ENCODE data around the gene BCAT1.
A peak's percentile ranks its signal among the peaks of the same experiment; 100 is the strongest.

BCAT1 gene

DNA sequence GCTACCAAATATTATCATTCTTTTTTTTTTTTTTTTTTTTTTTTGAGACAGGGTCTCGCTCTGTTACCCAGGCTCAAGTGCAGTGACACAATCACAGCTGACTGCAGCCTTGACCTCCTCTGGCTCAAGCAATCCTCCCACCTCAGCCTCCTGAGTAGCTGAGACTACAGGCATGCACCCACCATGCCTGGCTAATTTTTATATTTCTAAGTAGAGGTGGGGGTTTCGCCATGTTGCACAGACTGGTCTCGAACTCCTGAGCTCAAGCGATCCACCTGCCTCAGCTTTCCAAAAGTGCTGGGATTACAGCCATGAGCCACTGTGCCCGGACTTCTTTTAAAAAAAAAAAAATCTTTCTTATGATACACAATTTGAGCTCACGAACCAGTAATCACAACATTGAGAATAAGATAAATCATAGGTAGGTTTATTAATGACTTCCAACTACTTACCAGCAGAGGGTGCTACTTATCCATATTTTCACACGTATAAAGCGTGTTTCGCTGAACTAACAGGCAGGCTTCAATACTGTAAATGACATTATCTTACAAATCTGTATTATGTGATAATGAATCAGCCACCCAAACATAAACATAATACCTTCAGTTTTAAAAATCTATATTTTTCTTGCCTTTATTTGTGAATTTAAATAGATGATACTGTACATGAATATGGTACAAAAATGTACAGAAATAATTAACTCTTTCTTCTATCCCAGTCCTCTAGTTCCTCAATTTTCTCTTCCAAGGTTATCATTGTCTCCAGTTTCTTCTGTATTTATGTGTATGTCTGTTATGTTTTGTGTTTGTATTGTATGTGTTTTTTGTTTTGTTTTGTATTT, 42.5 kb upstream of the BCAT1 start:
- peak; percentile 75 for DNase-seq (ENCODE audit: low read depth, low spot score)
- in situ Hi-C loops (cut with HindIII; ENCODE audit: low sequenced_read_pairs) = no loop called here
- no peak overlapping the region for H3K4me3 ChIP-seq (ENCODE audit: low read depth, low read length)
- TF ChIP-seq, protein P1, sequence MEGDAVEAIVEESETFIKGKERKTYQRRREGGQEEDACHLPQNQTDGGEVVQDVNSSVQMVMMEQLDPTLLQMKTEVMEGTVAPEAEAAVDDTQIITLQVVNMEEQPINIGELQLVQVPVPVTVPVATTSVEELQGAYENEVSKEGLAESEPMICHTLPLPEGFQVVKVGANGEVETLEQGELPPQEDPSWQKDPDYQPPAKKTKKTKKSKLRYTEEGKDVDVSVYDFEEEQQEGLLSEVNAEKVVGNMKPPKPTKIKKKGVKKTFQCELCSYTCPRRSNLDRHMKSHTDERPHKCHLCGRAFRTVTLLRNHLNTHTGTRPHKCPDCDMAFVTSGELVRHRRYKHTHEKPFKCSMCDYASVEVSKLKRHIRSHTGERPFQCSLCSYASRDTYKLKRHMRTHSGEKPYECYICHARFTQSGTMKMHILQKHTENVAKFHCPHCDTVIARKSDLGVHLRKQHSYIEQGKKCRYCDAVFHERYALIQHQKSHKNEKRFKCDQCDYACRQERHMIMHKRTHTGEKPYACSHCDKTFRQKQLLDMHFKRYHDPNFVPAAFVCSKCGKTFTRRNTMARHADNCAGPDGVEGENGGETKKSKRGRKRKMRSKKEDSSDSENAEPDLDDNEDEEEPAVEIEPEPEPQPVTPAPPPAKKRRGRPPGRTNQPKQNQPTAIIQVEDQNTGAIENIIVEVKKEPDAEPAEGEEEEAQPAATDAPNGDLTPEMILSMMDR (IDR thresholded peaks at IDR 0.05; ENCODE audit: low read depth, low read length) = peak; percentile 34

DNA sequence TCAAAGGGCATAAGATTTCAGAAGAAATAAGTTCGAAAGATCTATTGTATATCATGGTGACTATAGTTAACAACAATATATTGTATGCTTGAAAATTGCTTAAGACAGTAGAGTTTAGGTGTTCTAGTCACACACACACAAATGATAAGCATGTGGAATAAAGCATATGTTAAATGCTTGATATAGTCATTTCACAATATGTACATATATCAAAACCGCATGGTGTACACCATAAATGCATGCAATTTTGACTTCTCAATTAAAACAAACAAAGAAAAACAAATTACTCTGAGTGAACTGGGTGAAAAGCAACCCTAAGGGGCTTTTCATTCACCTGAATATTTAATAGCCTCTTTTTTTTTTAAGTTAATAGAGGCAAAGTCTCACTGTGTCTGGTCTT, 40.3 kb upstream of the BCAT1 start:
- no peak overlapping the region for H3K4me3 ChIP-seq (ENCODE audit: low read depth, low read length)
- DNase-seq (ENCODE audit: low read depth, low spot score) = no peak
- TF ChIP-seq, protein P1 (IDR thresholded peaks at IDR 0.05; ENCODE audit: low read depth, low read length) = no peak
- in situ Hi-C loops (cut with HindIII; ENCODE audit: low sequenced_read_pairs) = no loop called here

DNA sequence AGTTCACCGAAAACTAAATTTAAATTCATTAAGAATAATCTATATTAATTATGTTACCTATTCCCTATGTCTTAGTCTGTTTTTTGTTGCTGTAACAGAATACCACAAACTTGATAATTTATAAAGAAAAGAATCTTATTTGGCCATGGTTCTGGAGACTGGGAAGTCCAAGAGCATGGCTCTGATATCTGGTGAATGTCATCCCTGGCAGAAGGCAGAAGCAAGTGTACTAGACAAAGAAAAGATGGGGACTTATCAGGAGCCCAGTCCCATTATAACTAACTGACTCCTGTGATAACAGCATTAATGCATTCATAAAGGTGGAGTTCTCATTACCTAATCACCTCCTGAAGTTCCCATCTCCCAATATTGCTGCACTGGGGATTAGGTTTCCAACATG, 33.3 kb upstream of the BCAT1 start:
- in situ Hi-C loops (cut with HindIII; ENCODE audit: low sequenced_read_pairs) = no loop called here

DNA sequence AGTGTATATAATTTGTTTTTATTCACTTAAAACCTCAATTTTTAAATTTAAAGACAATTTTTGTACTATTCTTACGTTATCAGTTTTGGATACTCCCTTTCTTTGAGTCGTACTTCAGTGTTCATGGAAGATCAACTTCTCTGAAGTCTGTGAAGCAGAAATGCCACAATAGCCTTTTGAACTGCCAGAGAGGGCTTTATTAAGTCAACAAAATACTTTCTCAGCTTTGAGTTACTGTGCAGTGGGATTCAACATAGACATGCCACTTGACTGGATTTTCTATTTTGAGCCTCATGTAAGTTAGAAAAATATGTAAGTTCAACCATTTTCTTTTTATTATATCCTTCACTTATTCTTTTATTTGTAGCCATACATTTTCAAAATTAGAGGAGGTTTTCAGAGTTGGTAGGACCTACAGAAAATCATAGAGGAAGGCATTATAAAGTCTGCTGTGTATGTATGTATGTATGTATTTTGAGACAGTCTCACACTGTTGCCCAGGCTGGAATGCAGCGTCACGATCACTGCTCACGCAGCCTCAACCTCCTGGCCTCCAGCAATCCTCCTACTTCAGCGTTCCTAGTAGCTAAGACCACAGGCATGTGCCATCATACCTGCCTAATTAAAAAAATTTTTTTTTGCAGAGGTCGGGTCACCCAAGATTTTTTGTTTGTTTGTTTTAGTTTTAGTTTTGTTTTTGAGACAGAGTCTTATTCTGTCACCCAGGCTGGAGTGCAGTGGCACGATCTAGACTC, 31.3 kb upstream of the BCAT1 start:
- DNase-seq (ENCODE audit: low read depth, low spot score) = no peak
- in situ Hi-C loops (cut with HindIII; ENCODE audit: low sequenced_read_pairs) = no loop called here
- H3K4me3 ChIP-seq (ENCODE audit: low read depth, low read length) = no peak overlapping the region
- TF ChIP-seq, protein P1 (IDR thresholded peaks at IDR 0.05; ENCODE audit: low read depth, low read length) = no peak

More for the DNA sequence above, 33.3 kb upstream of the BCAT1 start:
- no peak overlapping the region for H3K4me3 ChIP-seq (ENCODE audit: low read depth, low read length)
- no peak for DNase-seq (ENCODE audit: low read depth, low spot score)
- TF ChIP-seq, protein P1 (IDR thresholded peaks at IDR 0.05; ENCODE audit: low read depth, low read length) = no peak

DNA sequence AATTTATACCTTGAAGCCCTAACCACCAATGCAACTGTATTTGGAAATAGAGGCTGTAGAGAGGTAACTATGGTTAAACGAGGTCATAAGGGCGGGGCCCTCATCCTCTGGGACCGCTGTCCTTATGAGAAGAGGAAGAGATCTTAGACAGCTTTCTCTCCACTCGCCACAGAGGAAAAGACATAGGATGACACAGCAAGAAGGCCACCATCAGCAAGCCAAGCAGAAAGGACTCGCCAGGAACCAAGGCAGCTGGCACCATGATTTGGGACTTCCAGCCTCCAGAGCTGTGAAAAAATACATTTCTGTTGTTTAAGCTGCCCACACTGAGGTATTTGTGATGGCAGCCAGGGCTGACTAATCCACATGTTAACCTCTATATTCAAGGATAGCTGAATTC, 30.4 kb upstream of the BCAT1 start:
- DNase-seq (ENCODE audit: low read depth, low spot score) = no peak
- no peak overlapping the region for H3K4me3 ChIP-seq (ENCODE audit: low read depth, low read length)
- TF ChIP-seq, protein P1 (IDR thresholded peaks at IDR 0.05; ENCODE audit: low read depth, low read length) = no peak
- in situ Hi-C loops (cut with HindIII; ENCODE audit: low sequenced_read_pairs) = no loop called here

DNA sequence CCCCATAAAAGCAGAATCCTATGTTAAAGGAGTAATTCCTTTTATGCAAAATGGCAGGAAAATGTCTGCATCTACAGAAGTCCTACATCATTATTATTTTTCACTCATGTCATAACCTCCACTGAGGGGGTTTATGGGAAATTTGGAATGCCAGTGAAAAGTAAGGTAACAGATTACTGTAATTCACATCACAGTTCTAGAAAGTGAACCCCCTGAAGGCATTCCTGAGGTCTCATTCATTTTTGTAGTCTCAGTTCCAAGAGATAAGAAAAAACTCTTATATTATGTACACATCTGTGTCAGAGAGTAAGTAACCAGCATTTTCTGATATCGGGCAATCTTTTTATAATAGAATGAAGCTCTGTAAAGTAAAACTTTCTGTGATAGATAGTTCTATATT, 28.8 kb upstream of the BCAT1 start:
- in situ Hi-C loops (cut with HindIII; ENCODE audit: low sequenced_read_pairs) = no loop called here
- no peak for DNase-seq (ENCODE audit: low read depth, low spot score)
- H3K4me3 ChIP-seq (ENCODE audit: low read depth, low read length) = no peak overlapping the region
- TF ChIP-seq, protein P1 (IDR thresholded peaks at IDR 0.05; ENCODE audit: low read depth, low read length) = no peak

All from astrocyte of the spinal cord (primary cell).